K562 (cell line): ENCODE results near the gene CHMP1A. TPM values are rescaled to one million over a fixed set of nuclear protein-coding genes. Genes with fewer than 3 reads are reported as not detected.

Experiments
- ATAC-seq: fragments of 200-7000 bp; cut with Tn5 transposase; 3 replicates; pipeline ENCODE4 v1.9.1; 2020; ENCODE audit warnings: moderate library complexity
- BruUV-seq: library from RNA; stranded (reverse); fragments of 400-500 nt; replicated peaks from 2 replicates; lab custom pipeline; 2021; lab: Mats Ljungman, UMichigan
- CTCF ChIA-PET: fragments of 300-600 bp; formaldehyde crosslinking; extraction: SDS; loops from one replicate; lab custom pipeline; 2021; ENCODE audit warnings: low intra/inter-chr PET ratio; lab: Yijun Ruan, JAX
- POLR2A ChIA-PET: fragments of 300-600, 350-650 bp; sonication (Branson Sonifier 250); formaldehyde crosslinking; extraction: SDS; loops from one replicate; lab custom pipeline; 2021; ENCODE audit warnings: antibody characterized with exemption, inconsistent platforms; lab: Yijun Ruan, JAX
- DNase-seq, 4 experiments: peaks; one replicate each; pipeline versions ENCODE4 v3.0.0 to v3.0.0-alpha.2; 2011 to 2018; ENCODE audit warnings: low spot score in 3 of 4, mixed read lengths in 3 of 4; ENCODE audit errors: extremely low read depth in 1 of 4
- FAIRE-seq: peaks from 2 replicates; lab custom pipeline; 2011; peaks lifted over from hg19 to GRCh38; lab: Jason Lieb, UNC
- H2AFZ ChIP-seq: 2 replicates; pipeline ENCODE4 v1.6.0; 2011; ENCODE audit warnings: low read depth, low read length, control low read depth, inconsistent platforms
- H3K27ac ChIP-seq: fragments of 200-600 bp; 3 replicates; pipeline ENCODE4 v1.8.0; 2011; ENCODE audit warnings: low read depth, mild to moderate bottlenecking, control low read depth, inconsistent platforms, low read length, moderate library complexity, mixed read lengths; ENCODE audit errors: extremely low read depth
- H3K27me3 ChIP-seq, 2 experiments: fragments of 300-600 bp in 1 of 2; 2 replicates in 1 of 2; 3 replicates in 1 of 2; pipeline versions ENCODE4 v1.6.0 to v1.8.0; 2011; ENCODE audit warnings: inconsistent platforms in 2 of 2, low read length in 2 of 2, mild to moderate bottlenecking in 1 of 2, mixed read lengths in 1 of 2, moderate library complexity in 1 of 2; ENCODE audit not compliant: control insufficient read depth in 2 of 2, insufficient read depth in 2 of 2
- H3K36me3 ChIP-seq: fragments of 300-600 bp; 3 replicates; pipeline ENCODE4 v1.8.0; 2011; ENCODE audit warnings: mild to moderate bottlenecking, low read length, inconsistent platforms; ENCODE audit not compliant: control insufficient read depth, insufficient read depth
- H3K4me1 ChIP-seq, 2 experiments: fragments of 200-600 bp in 1 of 2; replicated peaks in 1 of 2; 2 replicates in 1 of 2; 3 replicates in 1 of 2; pipeline versions ENCODE4 v1.5.1 to v1.8.0; 2011; ENCODE audit warnings: inconsistent platforms in 2 of 2, low read length in 2 of 2, mild to moderate bottlenecking in 1 of 2, mixed read lengths in 1 of 2, moderate library complexity in 1 of 2; ENCODE audit not compliant: control insufficient read depth in 2 of 2, insufficient read depth in 2 of 2
- H3K4me2 ChIP-seq: 2 replicates; pipeline ENCODE4 v1.6.1; 2011; ENCODE audit warnings: low read length, control low read depth, inconsistent platforms, mixed read lengths; ENCODE audit not compliant: insufficient read depth
- H3K4me3 ChIP-seq: fragments of 200-600 bp; sonication (generic), shearing (Covaris generic); 2 replicates; pipeline ENCODE4 v1.5.1; 2016; ENCODE audit warnings: control low read depth, inconsistent platforms
- H3K79me2 ChIP-seq: fragments of 200-600 bp; 3 replicates; pipeline ENCODE4 v1.8.0; 2011; ENCODE audit warnings: low read length, inconsistent platforms; ENCODE audit not compliant: control insufficient read depth, insufficient read depth
- H3K9ac ChIP-seq, 2 experiments: 2 replicates each; pipeline versions ENCODE4 v1.6.0 to v1.6.1; 2011; ENCODE audit warnings: low read depth in 2 of 2, low read length in 2 of 2, control low read depth in 1 of 2, inconsistent platforms in 1 of 2, mild to moderate bottlenecking in 1 of 2, mixed read lengths in 1 of 2; ENCODE audit not compliant: insufficient read depth in 1 of 2
- H3K9me1 ChIP-seq: one replicate; pipeline ENCODE4 v1.6.0; 2011; ENCODE audit warnings: inconsistent platforms, mild to moderate bottlenecking, low read length, moderate library complexity; ENCODE audit not compliant: control insufficient read depth, insufficient read depth
- H3K9me3 ChIP-seq: replicated peaks from 2 replicates; pipeline ENCODE4 v1.5.1; 2011; ENCODE audit warnings: low read depth, low read length, inconsistent platforms; ENCODE audit not compliant: control insufficient read depth, insufficient read depth
- H4K20me1 ChIP-seq: replicated peaks from 2 replicates; pipeline ENCODE4 v1.6.1; 2011; ENCODE audit warnings: low read length, inconsistent platforms, mixed read lengths; ENCODE audit not compliant: control insufficient read depth, insufficient read depth
- COPS2 ChIP-seq: fragments of 450-650 bp; conservative IDR thresholded peaks from 2 replicates; pipeline ENCODE4 v1.6.1; 2016; ENCODE audit warnings: mild to moderate bottlenecking, moderate library complexity
- GABPB1 ChIP-seq: sonication (generic); formaldehyde crosslinking; IDR thresholded peaks from 2 replicates; pipeline ENCODE4 v1.8.0; 2022; ENCODE audit warnings: mild to moderate bottlenecking, missing genetic modification reagents
- NR3C1 ChIP-seq: sonication (generic); formaldehyde crosslinking; IDR thresholded peaks from 2 replicates; pipeline ENCODE4 v1.8.1; 2022; ENCODE audit warnings: missing genetic modification reagents
- SMARCA5 ChIP-seq: fragments of 450-650 bp; IDR thresholded peaks from 2 replicates; pipeline ENCODE4 v1.6.1; 2016
- ZNF717 ChIP-seq: fragments of 250-450 bp; sonication (Bioruptor Pico); IDR thresholded peaks from 2 replicates; pipeline ENCODE4 v1.5.0; 2021
- WGBS: fragments of 100-300 bp; shearing (Covaris generic); methylation state at CpG from one replicate; pipeline ENCODE4 v1.1.6; 2016; ENCODE audit warnings: low coverage, mixed read lengths; ENCODE audit not compliant: insufficient coverage; ENCODE audit errors: missing lambda C conversion rate; 5-methylcytosine and 5-hydroxymethylcytosine counted together
- in situ Hi-C: fragments of 300-500 bp; cut with MboI; formaldehyde crosslinking; loops from 4 replicates; pipeline ENCODE4 v1.15.0; 2018; ENCODE audit warnings: inconsistent platforms, mixed read lengths
- intact Hi-C: fragments of 100-400 bp; cut with micrococcal nuclease; formaldehyde crosslinking; loops from 2 replicates; pipeline ENCODE4 v1.14.2; 2022
- polyA plus RNA-seq, 8 experiments: library from polyadenylated mRNA; depleted of rRNA in 4 of 8; stranded (reverse) in 5 of 8; unstranded in 3 of 8; fragments of >200 nt; fragmentation: Nextera tagmentation in 2 of 8; fragmentation: Illumina TruSeq in 1 of 8; extraction: Ambion mirVana in 2 of 8; extraction: Trizol in 1 of 8; gene quantifications; 2 replicates each; pipeline versions ENCODE4 v1.2.1 to v1.2.3, GENCODE V29; 2011 to 2014; ENCODE audit warnings: inconsistent platforms in 1 of 8, missing spikeins in 1 of 8
- total RNA-seq, 7 experiments: library from RNA; depleted of rRNA in 6 of 7; stranded (reverse); fragments of >200 nt in 6 of 7; fragmentation: Illumina TruSeq in 2 of 7; extraction: Trizol in 2 of 7; gene quantifications; 2 replicates each; pipeline versions ENCODE4 v1.2.1 to v1.2.3, GENCODE V29; 2011 to 2021; ENCODE audit warnings: low replicate concordance in 1 of 7
- TF ChIP-seq, protein P1 (sequence below): IDR thresholded peaks from 3 replicates; pipeline ENCODE4 v1.6.1; 2011; ENCODE audit warnings: borderline replicate concordance, mild to moderate bottlenecking, moderate library complexity; ENCODE audit not compliant: insufficient read length; ENCODE audit errors: extremely low read depth

Gene CHMP1A
- total and polyA plus RNA-seq, 9 of the 15 experiments (the other 6 are each of a cell fraction or from before 2014, with no cell fraction given) = 0.83 to 79.9 (median 45.2) TPM

DNA sequence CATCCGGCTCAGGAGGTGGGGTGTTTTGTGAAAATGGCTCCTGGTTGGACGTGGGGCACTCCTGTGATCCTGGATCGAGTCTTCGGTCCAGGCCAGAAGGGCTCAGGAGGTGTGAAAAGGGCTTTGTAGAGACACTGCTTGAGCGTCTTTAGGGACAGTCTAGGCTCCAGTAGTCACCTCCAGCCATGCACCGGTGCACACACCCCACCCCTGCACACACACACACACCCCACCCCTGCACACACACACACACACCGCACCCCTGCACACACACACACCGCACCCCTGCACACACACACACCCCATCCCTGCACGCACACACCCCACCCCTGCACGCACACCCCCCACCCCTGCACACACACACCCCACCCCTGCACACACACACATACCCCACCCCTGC is 19.1 kb downstream of the CHMP1A start:
- intact Hi-C loops (loop anchor here (5.0 kb wide), 1 partner anchor 36 kb away; no protein-coding TSS in a partner anchor), in situ Hi-C loops (no loop called here)
- POLR2A ChIA-PET = interaction anchor here (0.7 kb wide), 1 partner anchor 27 kb away, joined by 3 read pairs; no protein-coding TSS in a partner anchor
- ATAC-seq = no peak
- no peaks in the 10 kb centered on the region for H3K9me3 ChIP-seq
- FAIRE-seq = no peak
- DNase-seq = no peak
- no peak overlapping the region for H3K27ac ChIP-seq
- peaks cover 0 to 19% of the 10 kb centered on the region in 2 experiments; a peak in 2 of 5 replicates for H3K27me3 ChIP-seq
- no peaks in the 10 kb centered on the region for H3K79me2 ChIP-seq
- no peak overlapping the region for H3K4me2 ChIP-seq
- H3K4me3 ChIP-seq = no peak overlapping the region
- peaks cover 0 to 50% of the 10 kb centered on the region in 2 experiments; a peak in 2 of 5 replicates for H3K4me1 ChIP-seq
- no peaks in the 10 kb centered on the region for H3K36me3 ChIP-seq
- CTCF ChIA-PET = interaction anchor here (0.6 kb wide), 1 partner anchor 13 kb away, joined by 3 read pairs; no protein-coding TSS in a partner anchor
- no peaks in the 10 kb centered on the region for H4K20me1 ChIP-seq
- no peak for TF ChIP-seq ZNF717 (CRISPR knock-in tag)
- no peak for TF ChIP-seq NR3C1
- no peak for TF ChIP-seq COPS2
- TF ChIP-seq GABPB1 = no peak
- no peak for TF ChIP-seq SMARCA5
- TF ChIP-seq, protein P1, sequence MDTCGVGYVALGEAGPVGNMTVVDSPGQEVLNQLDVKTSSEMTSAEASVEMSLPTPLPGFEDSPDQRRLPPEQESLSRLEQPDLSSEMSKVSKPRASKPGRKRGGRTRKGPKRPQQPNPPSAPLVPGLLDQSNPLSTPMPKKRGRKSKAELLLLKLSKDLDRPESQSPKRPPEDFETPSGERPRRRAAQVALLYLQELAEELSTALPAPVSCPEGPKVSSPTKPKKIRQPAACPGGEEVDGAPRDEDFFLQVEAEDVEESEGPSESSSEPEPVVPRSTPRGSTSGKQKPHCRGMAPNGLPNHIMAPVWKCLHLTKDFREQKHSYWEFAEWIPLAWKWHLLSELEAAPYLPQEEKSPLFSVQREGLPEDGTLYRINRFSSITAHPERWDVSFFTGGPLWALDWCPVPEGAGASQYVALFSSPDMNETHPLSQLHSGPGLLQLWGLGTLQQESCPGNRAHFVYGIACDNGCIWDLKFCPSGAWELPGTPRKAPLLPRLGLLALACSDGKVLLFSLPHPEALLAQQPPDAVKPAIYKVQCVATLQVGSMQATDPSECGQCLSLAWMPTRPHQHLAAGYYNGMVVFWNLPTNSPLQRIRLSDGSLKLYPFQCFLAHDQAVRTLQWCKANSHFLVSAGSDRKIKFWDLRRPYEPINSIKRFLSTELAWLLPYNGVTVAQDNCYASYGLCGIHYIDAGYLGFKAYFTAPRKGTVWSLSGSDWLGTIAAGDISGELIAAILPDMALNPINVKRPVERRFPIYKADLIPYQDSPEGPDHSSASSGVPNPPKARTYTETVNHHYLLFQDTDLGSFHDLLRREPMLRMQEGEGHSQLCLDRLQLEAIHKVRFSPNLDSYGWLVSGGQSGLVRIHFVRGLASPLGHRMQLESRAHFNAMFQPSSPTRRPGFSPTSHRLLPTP = no peak
- no peak overlapping the region for H3K9ac ChIP-seq
- H2AFZ ChIP-seq = no peak overlapping the region
- WGBS = 19% methylated on average over 6 of the region's 10 CpGs
- no TSS peak for BruUV-seq
- H3K9me1 ChIP-seq = no peaks in the 10 kb centered on the region
